ENCODE measurements around the gene FCAMR.
A peak's percentile ranks its signal among the peaks of the same experiment; 100 is the strongest.
"Not testable (repeated sequence)": the region's sequence is repeated elsewhere in the genome, so short reads cannot be mapped to it uniquely, and the experiment has no call there.

Gene FCAMR

GRCh38 chr1:206930210-206930798, 40.0 kb downstream of the FCAMR start:
- no peak for DNase-seq

DNA sequence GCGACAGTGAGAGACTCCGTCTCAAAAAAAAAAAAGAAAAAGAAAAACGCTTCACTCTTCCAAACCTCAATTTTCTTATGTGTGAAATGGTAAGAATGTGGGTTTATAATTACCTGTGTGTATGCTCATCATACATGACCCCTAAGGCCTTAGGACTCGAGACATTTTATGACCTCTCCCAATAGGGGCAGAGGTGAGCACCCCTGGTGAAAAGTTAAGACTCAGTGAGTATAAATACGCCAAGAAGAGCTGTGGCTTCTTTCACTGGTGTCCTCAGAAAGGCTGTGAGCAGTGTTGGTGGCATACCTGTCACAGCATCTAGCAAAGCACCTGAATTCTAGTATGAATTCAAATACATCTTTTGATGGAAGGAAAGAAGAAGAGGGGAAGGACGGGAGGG, 40.7 kb downstream of the FCAMR start:
- no peak for DNase-seq

- DNase-seq: no peak
Observed at GRCh38 chr1:206926286-206926685, 44.0 kb downstream of the FCAMR start.

DNA sequence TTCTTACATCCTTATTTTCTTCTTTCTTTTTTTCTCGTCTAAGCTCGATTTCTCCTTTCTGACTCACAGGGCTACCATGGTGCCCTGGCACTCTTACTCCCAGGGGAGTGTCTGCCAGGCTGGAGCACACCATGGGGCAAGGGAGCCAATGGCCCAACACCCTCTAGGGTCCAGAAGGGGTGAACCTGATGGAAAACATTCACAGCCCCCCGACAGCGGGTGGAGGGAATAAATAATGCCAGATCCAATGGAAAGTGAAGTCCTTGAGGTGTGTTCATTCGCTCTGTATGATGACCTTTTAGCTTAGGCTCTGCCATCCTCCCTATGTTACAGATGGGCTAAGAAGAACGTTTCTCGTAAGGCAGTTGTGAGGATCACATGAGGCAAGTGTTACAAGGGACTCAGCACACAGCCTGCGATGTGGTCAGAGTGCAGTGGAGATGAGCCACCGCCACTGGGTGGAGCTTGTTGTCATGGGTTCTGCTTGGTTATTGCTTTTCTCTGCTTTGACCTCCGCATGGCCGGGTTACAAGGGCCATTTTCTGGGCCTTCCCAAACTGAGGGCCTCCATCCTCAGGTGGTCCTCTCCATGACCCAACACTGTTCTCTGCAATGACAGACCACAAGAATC, 45.0 kb downstream of the FCAMR start:
- DNase-seq: peak; percentile 44

DNA sequence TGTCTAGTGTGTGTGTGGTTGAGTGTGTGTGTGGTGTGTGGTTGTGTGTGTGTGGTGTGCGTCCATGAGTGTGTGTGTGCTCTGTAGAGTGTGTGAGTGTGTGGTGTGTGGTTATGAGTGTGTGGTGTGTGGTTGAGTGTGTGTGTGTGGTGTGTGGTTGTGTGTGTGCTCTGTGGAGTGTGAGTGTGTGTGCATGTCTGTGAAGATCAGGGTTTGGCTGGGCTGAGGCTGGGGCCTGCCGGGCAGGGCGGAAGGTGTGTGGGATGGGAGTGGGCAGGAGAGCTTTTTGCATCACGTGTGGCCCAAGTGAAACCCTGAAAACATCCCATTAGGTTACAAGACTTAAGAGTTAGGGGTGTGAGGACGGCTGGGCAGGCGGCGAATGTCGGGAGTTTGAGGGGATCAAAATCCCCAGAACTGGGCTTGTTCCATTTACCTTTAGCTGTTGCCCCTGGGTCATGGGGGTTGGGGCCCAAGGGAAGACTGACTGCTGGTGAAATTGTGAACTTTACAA, 45.6 kb downstream of the FCAMR start:
- no peak for DNase-seq

DNA sequence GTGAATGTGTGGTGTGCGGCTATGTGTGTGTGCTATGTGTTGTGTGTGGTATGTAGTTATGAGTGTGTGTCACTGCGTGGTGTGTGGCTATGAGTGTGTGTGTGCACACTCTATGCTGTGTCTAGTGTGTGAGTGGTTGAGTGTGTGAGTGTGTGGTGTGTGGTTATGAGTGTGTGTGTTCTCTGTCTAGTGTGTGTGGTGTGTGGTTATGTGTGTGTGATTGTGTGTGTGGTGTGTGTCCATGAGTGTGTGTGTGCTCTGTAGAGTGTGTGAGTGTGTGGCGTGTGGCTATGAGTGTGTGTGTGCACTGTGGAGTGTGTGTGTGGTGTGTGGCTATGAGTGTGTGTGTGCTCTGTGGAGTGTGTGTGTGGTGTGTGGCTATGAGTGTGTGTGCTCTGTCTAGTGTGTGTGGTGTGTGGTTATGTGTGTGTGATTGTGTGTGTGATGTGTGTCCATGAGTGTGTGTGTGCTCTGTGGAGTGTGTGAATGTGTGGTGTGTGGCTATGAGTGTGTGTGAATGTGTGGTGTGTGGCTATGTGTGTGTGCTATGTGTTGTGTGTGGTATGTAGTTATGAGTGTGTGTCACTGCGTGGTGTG, 46.2 kb downstream of the FCAMR start:
- DNase-seq: not testable (repeated sequence)

- DNase-seq: peak; percentile 69 to 75
Observed at GRCh38 chr1:206923009-206923960, 47.0 kb downstream of the FCAMR start.

- no peak for DNase-seq
Observed at GRCh38 chr1:206922524-206922923, 47.7 kb downstream of the FCAMR start.

DNA sequence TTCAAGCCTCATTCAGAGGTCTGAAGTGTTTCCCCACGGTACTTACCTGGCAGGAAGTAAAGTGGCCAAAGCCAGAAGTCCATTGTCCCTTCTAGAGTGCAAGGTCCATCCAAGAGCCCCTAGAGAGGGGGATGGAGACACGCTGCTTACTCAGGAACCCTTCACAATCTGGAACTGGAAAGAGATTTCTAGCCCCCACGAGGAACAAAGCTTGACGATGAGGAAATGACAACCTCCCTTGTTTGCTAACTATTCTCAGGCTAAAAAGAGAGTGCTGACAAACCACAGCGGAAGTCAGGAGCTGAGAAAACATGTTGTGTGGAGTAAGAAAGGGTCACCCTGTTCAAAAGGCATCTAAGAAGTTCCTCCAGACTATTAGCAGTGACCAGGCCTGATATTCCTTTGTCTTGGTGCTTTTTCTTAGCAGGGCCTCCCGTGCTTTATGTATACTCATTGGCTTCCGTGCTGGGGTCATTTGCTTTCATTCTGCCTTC, 48.4 kb downstream of the FCAMR start, which contains the start of gene FCMR:
Gene FCMR, minus strand, starts transcription at position 170 of the 494 bp plus-strand sequence. Its CDS starts 87 bp downstream, at position 83.
- peak; percentile 29 to 37 for DNase-seq

DNA sequence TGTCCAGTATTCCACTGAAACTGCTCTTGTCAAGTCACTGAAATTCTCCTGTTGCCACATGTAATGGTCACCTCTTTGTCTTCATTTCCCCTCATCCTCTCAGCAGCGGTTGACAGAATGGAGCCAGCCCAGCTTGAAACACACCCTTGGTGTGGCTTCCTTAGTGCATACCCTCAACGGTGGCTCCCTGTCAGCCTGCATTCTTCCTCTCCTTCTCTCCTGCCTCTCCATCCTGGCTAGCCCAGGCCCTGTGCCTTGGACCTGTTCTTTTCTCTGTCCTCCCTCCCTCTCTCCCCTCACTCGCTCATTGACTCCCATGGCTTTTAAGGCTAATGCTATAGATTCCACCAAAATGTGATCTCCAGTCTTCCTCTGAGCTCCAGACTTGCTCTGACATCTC, 52.2 kb downstream of the FCAMR start:
- DNase-seq: no peak

GRCh38 chr1:206916000-206916709, 54.1 kb downstream of the FCAMR start:
- DNase-seq: peak in 1 of 2 donors; percentile 24

DNA sequence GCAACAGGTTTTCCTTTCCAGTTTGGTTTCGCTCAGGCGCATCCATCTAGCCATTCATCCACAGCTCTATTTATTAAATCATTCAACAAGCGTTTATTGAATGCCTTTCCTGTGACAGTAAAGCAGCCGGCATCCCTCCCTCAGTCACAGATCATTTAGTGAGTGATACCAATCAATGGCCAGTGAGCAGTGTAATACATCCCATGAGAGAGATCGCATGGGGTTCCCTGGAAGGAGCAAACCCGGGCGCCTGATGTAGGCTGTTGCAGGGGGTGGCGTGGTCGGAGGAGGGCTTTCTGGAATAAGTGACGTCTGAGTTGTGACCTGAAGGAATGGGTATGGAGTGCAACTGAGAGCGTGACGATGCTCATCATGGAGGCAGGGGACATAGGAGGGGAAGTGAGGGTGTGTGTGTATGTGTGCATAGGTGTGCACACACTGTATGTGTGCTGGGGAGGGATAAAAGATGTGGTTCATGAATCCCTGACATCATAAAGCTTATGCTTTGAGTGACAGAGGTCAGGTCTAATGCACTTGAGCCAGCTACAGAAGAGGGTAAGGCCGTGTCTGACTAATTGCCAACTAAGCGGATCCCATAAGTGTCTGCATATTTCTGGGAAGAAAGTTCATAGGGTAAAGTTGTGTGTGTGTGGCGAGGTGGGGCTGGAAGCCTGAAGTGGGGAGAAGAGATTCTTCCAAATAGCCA, 55.1 kb downstream of the FCAMR start:
- DNase-seq: no peak

DNA sequence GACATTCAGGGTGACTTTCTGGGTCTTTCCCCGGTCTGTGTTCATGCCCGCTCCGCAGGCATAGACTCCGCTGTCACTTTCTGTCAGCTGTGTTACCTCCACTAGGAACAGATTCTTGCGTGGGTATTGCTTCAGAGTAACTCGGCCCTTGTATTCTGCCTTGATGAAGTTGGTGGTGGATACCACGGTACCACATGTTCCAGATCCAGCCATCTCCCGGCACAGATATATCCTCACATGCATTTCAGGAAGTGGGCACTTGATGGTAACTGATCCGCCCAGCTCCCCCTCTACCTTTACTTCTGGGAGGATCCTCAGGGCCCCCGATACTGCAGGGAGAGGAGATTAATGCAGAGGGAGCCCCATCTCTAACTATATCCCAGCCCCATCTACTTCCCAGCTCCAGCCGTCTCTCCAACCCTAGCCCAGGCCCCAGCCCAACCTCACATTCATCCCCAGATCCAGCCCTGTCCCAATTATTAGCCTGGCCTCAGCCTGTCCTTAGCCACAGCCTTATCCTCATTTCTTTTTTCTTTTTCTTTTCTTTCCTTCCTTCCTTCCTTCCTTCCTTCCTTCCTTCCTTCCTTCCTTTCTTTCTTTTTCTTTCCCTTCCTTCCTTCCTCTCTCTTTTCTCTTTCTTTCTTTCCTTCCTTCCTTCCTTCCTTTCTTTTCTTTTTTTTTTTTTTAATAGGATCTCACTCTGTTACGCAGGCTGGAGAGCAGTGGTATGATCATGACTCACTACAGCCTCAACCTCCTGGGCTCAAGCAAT, 56.3 kb downstream of the FCAMR start:
- DNase-seq: no peak

GRCh38 chr1:206912445-206913095, 57.7 kb downstream of the FCAMR start:
- peak; percentile 47 to 64 for DNase-seq

DNA sequence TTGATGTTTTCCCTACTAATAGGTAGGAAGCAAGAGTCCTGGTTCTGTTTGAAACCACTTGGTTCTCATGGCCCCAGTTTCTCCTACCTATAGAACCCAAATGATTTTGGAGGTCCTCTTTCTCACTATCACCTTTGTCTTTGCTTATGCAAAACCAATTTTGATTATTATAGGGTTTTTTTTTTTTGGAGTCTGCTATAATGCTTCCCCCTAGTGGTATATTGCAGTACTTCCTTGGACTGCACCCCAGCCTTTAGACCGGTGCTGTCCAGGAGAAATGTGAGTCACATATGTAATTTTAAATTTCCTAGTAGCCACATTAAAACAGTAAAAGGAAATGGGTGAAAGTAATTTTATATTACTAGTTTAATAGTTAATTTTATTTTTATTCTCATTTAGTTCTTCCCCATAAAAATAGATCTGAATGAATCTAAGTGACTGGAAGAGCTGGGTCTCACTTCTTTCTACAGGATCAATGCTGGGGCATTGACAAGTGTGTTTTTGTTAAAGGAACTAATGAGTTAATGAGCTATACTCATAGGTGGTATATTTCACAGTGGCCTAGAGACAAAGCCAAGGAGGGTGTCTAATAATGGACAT, 59.1 kb downstream of the FCAMR start:
- DNase-seq: peak in 1 of 2 donors; percentile 47

DNA sequence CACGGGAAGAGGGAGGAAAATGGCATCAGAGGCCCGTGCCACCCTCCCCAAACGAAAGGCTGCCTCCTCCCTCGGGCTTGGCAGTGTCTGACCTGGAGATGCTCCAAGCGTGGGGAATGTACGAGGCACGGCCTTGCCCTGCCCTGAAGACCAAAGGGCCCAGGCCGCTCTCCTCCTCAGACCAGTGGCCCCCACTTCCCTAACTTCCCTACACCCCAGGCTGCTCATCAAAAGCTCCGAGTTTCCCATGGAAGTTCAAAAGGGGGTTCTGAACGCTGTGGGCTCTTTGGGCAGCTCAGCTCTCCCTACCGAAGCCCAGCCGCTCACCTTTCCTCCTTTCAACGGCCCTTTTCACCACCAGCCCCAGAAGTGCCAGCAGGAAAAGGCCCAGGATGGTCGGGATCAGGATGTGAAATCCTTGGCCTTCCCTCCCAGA, 60.4 kb downstream of the FCAMR start:
- no peak for DNase-seq

- DNase-seq: peak; percentile 41 to 42
Observed at GRCh38 chr1:206909161-206909882, 60.9 kb downstream of the FCAMR start.

DNA sequence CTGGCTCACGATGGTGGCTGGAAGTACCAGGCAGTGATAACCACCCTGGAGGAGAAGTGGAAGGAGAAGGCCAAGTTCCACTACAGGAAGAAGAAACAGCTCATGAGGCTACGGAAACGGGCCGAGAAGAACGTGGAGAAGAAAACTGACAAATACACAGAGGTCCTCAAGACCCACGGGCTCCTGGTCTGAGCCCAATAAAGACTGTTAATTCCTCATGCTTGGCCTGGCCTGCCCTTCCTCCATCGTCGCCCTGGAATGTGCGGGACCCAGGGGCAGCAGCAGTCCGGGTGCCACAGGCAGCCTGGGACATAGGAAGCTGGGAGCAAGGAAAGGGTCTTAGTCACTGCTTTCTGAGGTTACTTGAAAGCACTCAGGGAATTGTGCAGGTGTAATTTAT, 62.2 kb downstream of the FCAMR start:
- no peak for DNase-seq
